H9 (cell line): ENCODE measurements around the gene ATP8A2. TPM values are rescaled to one million over a fixed set of nuclear protein-coding genes. Genes with fewer than 3 reads are reported as not detected.
A peak's percentile ranks its signal among the peaks of the same experiment; 100 is the strongest.

ENCODE experiments used
- DNase-seq: peaks from one replicate; pipeline ENCODE4 v3.0.0-alpha.2; 2017
- H2AFZ ChIP-seq: one replicate; pipeline ENCODE4 v1.6.1; 2013; ENCODE audit warnings: mild to moderate bottlenecking, low read length, control low read depth, moderate library complexity
- H2AK5ac ChIP-seq: 2 replicates; pipeline ENCODE4 v1.6.1; 2013; ENCODE audit warnings: low read length, control low read depth, mixed read lengths; ENCODE audit not compliant: insufficient read length
- H2BK120ac ChIP-seq: one replicate; pipeline ENCODE4 v1.6.1; 2013; ENCODE audit warnings: low read depth, mild to moderate bottlenecking, low read length, control low read depth, inconsistent platforms; ENCODE audit not compliant: poor library complexity, severe bottlenecking
- H2BK12ac ChIP-seq: 2 replicates; pipeline ENCODE4 v1.6.1; 2013; ENCODE audit warnings: low read length, control low read depth, mixed read lengths, low read depth; ENCODE audit not compliant: insufficient read length
- H2BK15ac ChIP-seq: 2 replicates; pipeline ENCODE4 v1.6.1; 2013; ENCODE audit warnings: low read depth, low read length, control low read depth
- H2BK20ac ChIP-seq: one replicate; pipeline ENCODE4 v1.6.1; 2013; ENCODE audit warnings: low read depth, mild to moderate bottlenecking, low read length, control low read depth, inconsistent platforms; ENCODE audit not compliant: poor library complexity, severe bottlenecking
- H2BK5ac ChIP-seq: 2 replicates; pipeline ENCODE4 v1.6.1; 2013; ENCODE audit warnings: low read length, control low read depth, mixed read lengths; ENCODE audit not compliant: insufficient read length
- H3K14ac ChIP-seq: 2 replicates; pipeline ENCODE4 v1.6.1; 2013; ENCODE audit warnings: low read length, control low read depth; ENCODE audit not compliant: insufficient read depth
- H3K18ac ChIP-seq: 2 replicates; pipeline ENCODE4 v1.6.1; 2013; ENCODE audit warnings: low read depth, mild to moderate bottlenecking, mixed read lengths, low read length, control low read depth; ENCODE audit not compliant: insufficient read length
- H3K23ac ChIP-seq: 2 replicates; pipeline ENCODE4 v1.6.1; 2013; ENCODE audit warnings: low read length, control low read depth, mixed read lengths, low read depth; ENCODE audit not compliant: insufficient read length
- H3K23me2 ChIP-seq: 2 replicates; pipeline ENCODE4 v1.6.1; 2013; ENCODE audit warnings: low read depth, mild to moderate bottlenecking, mixed read lengths, low read length, control low read depth; ENCODE audit not compliant: insufficient read length, poor library complexity, severe bottlenecking
- H3K27ac ChIP-seq: 2 replicates; pipeline ENCODE4 v1.5.1; 2013; ENCODE audit warnings: low read length, control low read depth, mixed read lengths, low read depth; ENCODE audit not compliant: insufficient read length
- H3K27me3 ChIP-seq: 2 replicates; pipeline ENCODE4 v1.6.1; 2013; ENCODE audit warnings: low read length, control low read depth, inconsistent platforms; ENCODE audit not compliant: insufficient read depth
- H3K4ac ChIP-seq: 2 replicates; pipeline ENCODE4 v1.6.1; 2013; ENCODE audit warnings: low read depth, mild to moderate bottlenecking, control low read depth, inconsistent platforms, low read length, moderate library complexity
- H3K4me1 ChIP-seq: 2 replicates; pipeline ENCODE4 v1.6.1; 2013; ENCODE audit warnings: low read length, control low read depth, inconsistent platforms; ENCODE audit not compliant: insufficient read depth
- H3K4me2 ChIP-seq: 2 replicates; pipeline ENCODE4 v1.6.1; 2013; ENCODE audit warnings: low read length, control low read depth, mixed read lengths; ENCODE audit not compliant: insufficient read length, insufficient read depth
- H3K56ac ChIP-seq: 2 replicates; pipeline ENCODE4 v1.6.1; 2013; ENCODE audit warnings: low read depth, mild to moderate bottlenecking, mixed read lengths, low read length, control low read depth; ENCODE audit not compliant: insufficient read length
- H3K79me1 ChIP-seq: 2 replicates; pipeline ENCODE4 v1.6.1; 2013; ENCODE audit warnings: low read depth, mild to moderate bottlenecking, moderate library complexity, low read length, control low read depth, inconsistent platforms; ENCODE audit not compliant: insufficient read depth, poor library complexity, severe bottlenecking
- H3K79me2 ChIP-seq: 2 replicates; pipeline ENCODE4 v1.6.1; 2013; ENCODE audit warnings: low read length, control low read depth, inconsistent platforms; ENCODE audit not compliant: insufficient read depth
- H3K9ac ChIP-seq: 2 replicates; pipeline ENCODE4 v1.6.1; 2013; ENCODE audit warnings: low read length, control low read depth, mixed read lengths; ENCODE audit not compliant: insufficient read length; ENCODE audit errors: extremely low read depth
- H3K9me3 ChIP-seq: one replicate; pipeline ENCODE4 v1.6.1; 2013; ENCODE audit warnings: low read depth, low read length, inconsistent platforms; ENCODE audit not compliant: control insufficient read depth
- H3T11ph ChIP-seq: one replicate; pipeline ENCODE4 v1.6.1; 2013; ENCODE audit warnings: mild to moderate bottlenecking, low read length, control low read depth, inconsistent platforms
- H4K20me1 ChIP-seq: one replicate; pipeline ENCODE4 v1.6.1; 2013; ENCODE audit not compliant: control insufficient read depth, insufficient read length, insufficient read depth
- H4K5ac ChIP-seq: 2 replicates; pipeline ENCODE4 v1.6.1; 2013; ENCODE audit warnings: low read depth, mild to moderate bottlenecking, mixed read lengths, low read length, control low read depth; ENCODE audit not compliant: insufficient read length
- H4K8ac ChIP-seq: replicated peaks from 2 replicates; pipeline ENCODE4 v1.6.1; 2013; ENCODE audit warnings: low read length, control low read depth, mixed read lengths, low read depth; ENCODE audit not compliant: insufficient read length
- H4K91ac ChIP-seq: 2 replicates; pipeline ENCODE4 v1.6.1; 2013; ENCODE audit warnings: low read depth, mild to moderate bottlenecking, moderate library complexity, mixed read lengths, low read length, control low read depth; ENCODE audit not compliant: insufficient read length
- H3K27ac Mint-ChIP-seq, 3 experiments: 2 replicates in 2 of 3; 3 replicates in 1 of 3; pipeline ENCODE4 v1.8.0; 2020 to 2021; ENCODE audit warnings: mixed read lengths in 3 of 3, mild to moderate bottlenecking in 1 of 3, moderate library complexity in 1 of 3
- H3K27me3 Mint-ChIP-seq: 2 replicates; pipeline ENCODE4 v1.8.0; 2021; ENCODE audit warnings: low read depth, mild to moderate bottlenecking, moderate library complexity, mixed read lengths
- H3K36me3 Mint-ChIP-seq, 3 experiments: 2 replicates in 2 of 3; 3 replicates in 1 of 3; pipeline ENCODE4 v1.8.0; 2020 to 2021; ENCODE audit warnings: low read depth in 3 of 3, mixed read lengths in 3 of 3; ENCODE audit not compliant: insufficient read depth in 1 of 3
- H3K4me1 Mint-ChIP-seq, 2 experiments: 2 replicates each; pipeline ENCODE4 v1.8.0; 2020; ENCODE audit warnings: mixed read lengths in 2 of 2
- H3K4me3 Mint-ChIP-seq, 2 experiments: 2 replicates in 1 of 2; 3 replicates in 1 of 2; pipeline ENCODE4 v1.8.0; 2020 to 2021; ENCODE audit warnings: mild to moderate bottlenecking in 2 of 2, mixed read lengths in 2 of 2, moderate library complexity in 1 of 2
- H3K9me3 Mint-ChIP-seq, 2 experiments: 2 replicates in 1 of 2; 3 replicates in 1 of 2; pipeline ENCODE4 v1.8.0; 2020; ENCODE audit warnings: mild to moderate bottlenecking in 2 of 2, mixed read lengths in 2 of 2, moderate library complexity in 1 of 2
- CTCF ChIP-seq: fragments of 200-600 bp; sonication (generic); conservative IDR thresholded peaks from 3 replicates; pipeline ENCODE4 v1.8.0; 2021; ENCODE audit warnings: antibody characterized with exemption, mild to moderate bottlenecking
- WGBS: extraction: QIAGEN DNeasy Blood & Tissue Kit; methylation state at CpG from one replicate; pipeline ENCODE4 v1.1.7; 2013; ENCODE audit warnings: missing lambda C conversion rate, low lambda C conversion rate, mixed read lengths; ENCODE audit not compliant: insufficient read length; ENCODE audit errors: extremely low coverage; 5-methylcytosine and 5-hydroxymethylcytosine counted together
- total RNA-seq: library from RNA; stranded (reverse); gene quantifications from 2 replicates; pipeline ENCODE4 v1.2.1, GENCODE V29; 2021

ATP8A2 gene
- total RNA-seq, 1 experiment from 2014 or later: 18.2 TPM

- WGBS: no CpG with 5 or more reads among the region's 7 CpGs
- no peak overlapping the region for H4K8ac ChIP-seq
- peaks cover 9% of the 10 kb centered on the region for H3K27me3 Mint-ChIP-seq
- no peak overlapping the region for H3K14ac ChIP-seq
- H4K20me1 ChIP-seq: no peaks in the 10 kb centered on the region
- H4K91ac ChIP-seq: no peak overlapping the region
- H3K9me3 ChIP-seq: no peaks in the 10 kb centered on the region
- H2BK20ac ChIP-seq: no peak overlapping the region
- no peak for TF ChIP-seq CTCF
- no peak overlapping the region for H4K5ac ChIP-seq
- H3K9ac ChIP-seq: no peak overlapping the region
- H3K4me3 Mint-ChIP-seq: no peak overlapping the region
- no peak overlapping the region for H3K4me2 ChIP-seq
- no peak overlapping the region for H3K18ac ChIP-seq
- H2AFZ ChIP-seq: no peak overlapping the region
- peaks cover 6% of the 10 kb centered on the region; the same call in 1 of the 2 replicates for H3K4me1 ChIP-seq
- H3K9me3 Mint-ChIP-seq: no peaks in the 10 kb centered on the region
- no peak overlapping the region for H3K56ac ChIP-seq
- no peak overlapping the region for H2AK5ac ChIP-seq
- H3K4me1 Mint-ChIP-seq: peaks cover 41 to 42% of the 10 kb centered on the region in 2 experiments
- H3K79me1 ChIP-seq: no peaks in the 10 kb centered on the region
- H3T11ph ChIP-seq: no peak overlapping the region
- no peak overlapping the region for H3K27ac ChIP-seq
- H3K23me2 ChIP-seq: no peaks in the 10 kb centered on the region
- H3K27me3 ChIP-seq: no peaks in the 10 kb centered on the region; the same call in 1 of the 2 replicates
- no peak overlapping the region for H3K4ac ChIP-seq
- no peaks in the 10 kb centered on the region for H3K79me2 ChIP-seq
- no peak overlapping the region for H2BK5ac ChIP-seq
- H2BK15ac ChIP-seq: no peak overlapping the region
- H3K23ac ChIP-seq: no peak overlapping the region
- no peak overlapping the region for H2BK12ac ChIP-seq
- H3K27ac Mint-ChIP-seq: peak overlapping the region in 1 of 3 experiments; percentile 11; a peak in 1 of 7 replicates
- H2BK120ac ChIP-seq: no peak overlapping the region
- peaks cover 0 to 3% (median 0%) of the 10 kb centered on the region in 3 experiments; a peak in 1 of 7 replicates for H3K36me3 Mint-ChIP-seq
- no peak for DNase-seq
These were observed 649.1 kb downstream of the ATP8A2 start for GRCh38 chr13:26020891-26021290.
